H9 (cell line): ENCODE data around the gene LHFPL6. TPM values are rescaled to one million over a fixed set of nuclear protein-coding genes. Genes with fewer than 3 reads are reported as not detected.

Experiments used
- DNase-seq: peaks from one replicate; pipeline ENCODE4 v3.0.0-alpha.2; 2017
- H2AFZ ChIP-seq: one replicate; pipeline ENCODE4 v1.6.1; 2013; ENCODE audit warnings: mild to moderate bottlenecking, low read length, control low read depth, moderate library complexity
- H2AK5ac ChIP-seq: 2 replicates; pipeline ENCODE4 v1.6.1; 2013; ENCODE audit warnings: low read length, control low read depth, mixed read lengths; ENCODE audit not compliant: insufficient read length
- H2BK120ac ChIP-seq: one replicate; pipeline ENCODE4 v1.6.1; 2013; ENCODE audit warnings: low read depth, mild to moderate bottlenecking, low read length, control low read depth, inconsistent platforms; ENCODE audit not compliant: poor library complexity, severe bottlenecking
- H2BK12ac ChIP-seq: 2 replicates; pipeline ENCODE4 v1.6.1; 2013; ENCODE audit warnings: low read length, control low read depth, mixed read lengths, low read depth; ENCODE audit not compliant: insufficient read length
- H2BK15ac ChIP-seq: 2 replicates; pipeline ENCODE4 v1.6.1; 2013; ENCODE audit warnings: low read depth, low read length, control low read depth
- H2BK20ac ChIP-seq: one replicate; pipeline ENCODE4 v1.6.1; 2013; ENCODE audit warnings: low read depth, mild to moderate bottlenecking, low read length, control low read depth, inconsistent platforms; ENCODE audit not compliant: poor library complexity, severe bottlenecking
- H2BK5ac ChIP-seq: 2 replicates; pipeline ENCODE4 v1.6.1; 2013; ENCODE audit warnings: low read length, control low read depth, mixed read lengths; ENCODE audit not compliant: insufficient read length
- H3K14ac ChIP-seq: 2 replicates; pipeline ENCODE4 v1.6.1; 2013; ENCODE audit warnings: low read length, control low read depth; ENCODE audit not compliant: insufficient read depth
- H3K18ac ChIP-seq: 2 replicates; pipeline ENCODE4 v1.6.1; 2013; ENCODE audit warnings: low read depth, mild to moderate bottlenecking, mixed read lengths, low read length, control low read depth; ENCODE audit not compliant: insufficient read length
- H3K23ac ChIP-seq: 2 replicates; pipeline ENCODE4 v1.6.1; 2013; ENCODE audit warnings: low read length, control low read depth, mixed read lengths, low read depth; ENCODE audit not compliant: insufficient read length
- H3K23me2 ChIP-seq: 2 replicates; pipeline ENCODE4 v1.6.1; 2013; ENCODE audit warnings: low read depth, mild to moderate bottlenecking, mixed read lengths, low read length, control low read depth; ENCODE audit not compliant: insufficient read length, poor library complexity, severe bottlenecking
- H3K27ac ChIP-seq: 2 replicates; pipeline ENCODE4 v1.5.1; 2013; ENCODE audit warnings: low read length, control low read depth, mixed read lengths, low read depth; ENCODE audit not compliant: insufficient read length
- H3K27me3 ChIP-seq: 2 replicates; pipeline ENCODE4 v1.6.1; 2013; ENCODE audit warnings: low read length, control low read depth, inconsistent platforms; ENCODE audit not compliant: insufficient read depth
- H3K4ac ChIP-seq: 2 replicates; pipeline ENCODE4 v1.6.1; 2013; ENCODE audit warnings: low read depth, mild to moderate bottlenecking, control low read depth, inconsistent platforms, low read length, moderate library complexity
- H3K4me1 ChIP-seq: 2 replicates; pipeline ENCODE4 v1.6.1; 2013; ENCODE audit warnings: low read length, control low read depth, inconsistent platforms; ENCODE audit not compliant: insufficient read depth
- H3K4me2 ChIP-seq: 2 replicates; pipeline ENCODE4 v1.6.1; 2013; ENCODE audit warnings: low read length, control low read depth, mixed read lengths; ENCODE audit not compliant: insufficient read length, insufficient read depth
- H3K56ac ChIP-seq: 2 replicates; pipeline ENCODE4 v1.6.1; 2013; ENCODE audit warnings: low read depth, mild to moderate bottlenecking, mixed read lengths, low read length, control low read depth; ENCODE audit not compliant: insufficient read length
- H3K79me1 ChIP-seq: 2 replicates; pipeline ENCODE4 v1.6.1; 2013; ENCODE audit warnings: low read depth, mild to moderate bottlenecking, moderate library complexity, low read length, control low read depth, inconsistent platforms; ENCODE audit not compliant: insufficient read depth, poor library complexity, severe bottlenecking
- H3K79me2 ChIP-seq: 2 replicates; pipeline ENCODE4 v1.6.1; 2013; ENCODE audit warnings: low read length, control low read depth, inconsistent platforms; ENCODE audit not compliant: insufficient read depth
- H3K9ac ChIP-seq: 2 replicates; pipeline ENCODE4 v1.6.1; 2013; ENCODE audit warnings: low read length, control low read depth, mixed read lengths; ENCODE audit not compliant: insufficient read length; ENCODE audit errors: extremely low read depth
- H3K9me3 ChIP-seq: one replicate; pipeline ENCODE4 v1.6.1; 2013; ENCODE audit warnings: low read depth, low read length, inconsistent platforms; ENCODE audit not compliant: control insufficient read depth
- H3T11ph ChIP-seq: one replicate; pipeline ENCODE4 v1.6.1; 2013; ENCODE audit warnings: mild to moderate bottlenecking, low read length, control low read depth, inconsistent platforms
- H4K20me1 ChIP-seq: one replicate; pipeline ENCODE4 v1.6.1; 2013; ENCODE audit not compliant: control insufficient read depth, insufficient read length, insufficient read depth
- H4K5ac ChIP-seq: 2 replicates; pipeline ENCODE4 v1.6.1; 2013; ENCODE audit warnings: low read depth, mild to moderate bottlenecking, mixed read lengths, low read length, control low read depth; ENCODE audit not compliant: insufficient read length
- H4K8ac ChIP-seq: replicated peaks from 2 replicates; pipeline ENCODE4 v1.6.1; 2013; ENCODE audit warnings: low read length, control low read depth, mixed read lengths, low read depth; ENCODE audit not compliant: insufficient read length
- H4K91ac ChIP-seq: 2 replicates; pipeline ENCODE4 v1.6.1; 2013; ENCODE audit warnings: low read depth, mild to moderate bottlenecking, moderate library complexity, mixed read lengths, low read length, control low read depth; ENCODE audit not compliant: insufficient read length
- H3K27ac Mint-ChIP-seq, 3 experiments: 2 replicates in 2 of 3; 3 replicates in 1 of 3; pipeline ENCODE4 v1.8.0; 2020 to 2021; ENCODE audit warnings: mixed read lengths in 3 of 3, mild to moderate bottlenecking in 1 of 3, moderate library complexity in 1 of 3
- H3K27me3 Mint-ChIP-seq: 2 replicates; pipeline ENCODE4 v1.8.0; 2021; ENCODE audit warnings: low read depth, mild to moderate bottlenecking, moderate library complexity, mixed read lengths
- H3K36me3 Mint-ChIP-seq, 3 experiments: 2 replicates in 2 of 3; 3 replicates in 1 of 3; pipeline ENCODE4 v1.8.0; 2020 to 2021; ENCODE audit warnings: low read depth in 3 of 3, mixed read lengths in 3 of 3; ENCODE audit not compliant: insufficient read depth in 1 of 3
- H3K4me1 Mint-ChIP-seq, 2 experiments: 2 replicates each; pipeline ENCODE4 v1.8.0; 2020; ENCODE audit warnings: mixed read lengths in 2 of 2
- H3K4me3 Mint-ChIP-seq, 2 experiments: 2 replicates in 1 of 2; 3 replicates in 1 of 2; pipeline ENCODE4 v1.8.0; 2020 to 2021; ENCODE audit warnings: mild to moderate bottlenecking in 2 of 2, mixed read lengths in 2 of 2, moderate library complexity in 1 of 2
- H3K9me3 Mint-ChIP-seq, 2 experiments: 2 replicates in 1 of 2; 3 replicates in 1 of 2; pipeline ENCODE4 v1.8.0; 2020; ENCODE audit warnings: mild to moderate bottlenecking in 2 of 2, mixed read lengths in 2 of 2, moderate library complexity in 1 of 2
- WGBS: extraction: QIAGEN DNeasy Blood & Tissue Kit; methylation state at CpG from one replicate; pipeline ENCODE4 v1.1.7; 2013; ENCODE audit warnings: missing lambda C conversion rate, low lambda C conversion rate, mixed read lengths; ENCODE audit not compliant: insufficient read length; ENCODE audit errors: extremely low coverage; 5-methylcytosine and 5-hydroxymethylcytosine counted together
- total RNA-seq: library from RNA; stranded (reverse); gene quantifications from 2 replicates; pipeline ENCODE4 v1.2.1, GENCODE V29; 2021
- TF ChIP-seq, protein P1 (sequence below): fragments of 200-600 bp; sonication (generic); conservative IDR thresholded peaks from 3 replicates; pipeline ENCODE4 v1.8.0; 2021; ENCODE audit warnings: antibody characterized with exemption, mild to moderate bottlenecking

Gene LHFPL6
- total RNA-seq, 1 experiment from 2014 or later, result 3.5 TPM

DNA sequence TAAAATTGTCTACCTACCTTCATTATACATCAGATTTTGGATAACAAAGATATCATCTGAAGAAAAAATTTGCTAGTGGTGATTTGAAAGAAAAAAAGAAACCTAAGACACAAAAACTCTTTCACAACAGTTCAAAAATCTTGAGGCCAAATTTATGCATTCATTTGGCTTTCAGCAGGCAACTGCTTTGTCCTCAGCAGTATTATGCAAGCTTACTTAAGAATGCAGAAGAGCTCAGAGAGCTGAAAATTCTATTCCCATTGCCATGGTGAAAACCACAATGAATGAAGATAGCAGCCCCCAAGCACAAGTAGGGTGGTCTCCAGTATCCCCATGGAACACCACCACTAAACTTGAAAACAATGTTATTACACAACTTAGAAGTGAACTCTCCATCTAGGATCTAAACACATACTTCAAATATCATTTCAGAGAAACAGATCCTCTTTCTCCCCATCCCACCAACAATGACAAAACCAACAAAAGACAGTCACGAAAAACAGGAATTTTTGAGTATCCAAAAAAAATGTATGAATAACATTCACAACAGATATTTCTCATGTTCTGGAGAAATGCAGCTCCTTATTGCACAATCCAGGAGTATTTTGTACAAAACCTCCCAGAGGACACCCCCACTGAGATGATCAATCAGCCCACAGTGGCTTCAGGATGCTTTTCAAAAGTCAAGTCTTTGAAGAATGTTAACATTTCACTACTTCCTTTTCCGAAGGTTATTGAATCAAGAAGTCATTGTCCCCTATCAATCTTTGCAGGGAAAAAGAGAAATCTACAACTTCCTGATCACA is 192.7 kb downstream of the LHFPL6 start:
- peak overlapping the region in 2 of 3 experiments; percentile 23 to 44; a peak in 4 of 7 replicates for H3K27ac Mint-ChIP-seq
- H3K9me3 Mint-ChIP-seq, result no peaks in the 10 kb centered on the region; a peak in 1 of 5 replicates
- Histone ChIP-seq H3K4ac (no peak overlapping the region), H2BK5ac (no peak overlapping the region), H3K18ac (no peak overlapping the region), H4K8ac (no peak overlapping the region), H3K4me2 (no peak overlapping the region), H3K23me2 (no peaks in the 10 kb centered on the region), H2BK20ac (no peak overlapping the region), H2AK5ac (no peak overlapping the region), H3K79me1 (no peaks in the 10 kb centered on the region), H4K5ac (no peak overlapping the region), H2AFZ (no peak overlapping the region), H4K20me1 (no peaks in the 10 kb centered on the region), H3K14ac (no peak overlapping the region), H3K4me1 (peaks cover 6% of the 10 kb centered on the region; the same call in 1 of the 2 replicates), H3T11ph (no peak overlapping the region), H3K56ac (no peak overlapping the region), H3K9ac (no peak overlapping the region), H3K23ac (no peak overlapping the region), H3K9me3 (no peaks in the 10 kb centered on the region), H3K27me3 (no peaks in the 10 kb centered on the region), H4K91ac (no peak overlapping the region), H3K27ac (no peak overlapping the region), H2BK12ac (no peak overlapping the region), H2BK15ac (no peak overlapping the region), H3K79me2 (no peaks in the 10 kb centered on the region), H2BK120ac (no peak overlapping the region)
- H3K36me3 Mint-ChIP-seq, result no peaks in the 10 kb centered on the region
- H3K27me3 Mint-ChIP-seq, result peaks cover 5% of the 10 kb centered on the region; the same call in 1 of the 2 replicates
- no peak for DNase-seq
- H3K4me1 Mint-ChIP-seq, result peaks cover 43 to 51% of the 10 kb centered on the region in 2 experiments
- no CpG with 5 or more reads among the region's 2 CpGs for WGBS
- 0 out of 5 replicates have a peak overlapping the region, but pooled peaks of 1 of the 2 experiments have one; percentile 1 for H3K4me3 Mint-ChIP-seq
- TF ChIP-seq, protein P1, sequence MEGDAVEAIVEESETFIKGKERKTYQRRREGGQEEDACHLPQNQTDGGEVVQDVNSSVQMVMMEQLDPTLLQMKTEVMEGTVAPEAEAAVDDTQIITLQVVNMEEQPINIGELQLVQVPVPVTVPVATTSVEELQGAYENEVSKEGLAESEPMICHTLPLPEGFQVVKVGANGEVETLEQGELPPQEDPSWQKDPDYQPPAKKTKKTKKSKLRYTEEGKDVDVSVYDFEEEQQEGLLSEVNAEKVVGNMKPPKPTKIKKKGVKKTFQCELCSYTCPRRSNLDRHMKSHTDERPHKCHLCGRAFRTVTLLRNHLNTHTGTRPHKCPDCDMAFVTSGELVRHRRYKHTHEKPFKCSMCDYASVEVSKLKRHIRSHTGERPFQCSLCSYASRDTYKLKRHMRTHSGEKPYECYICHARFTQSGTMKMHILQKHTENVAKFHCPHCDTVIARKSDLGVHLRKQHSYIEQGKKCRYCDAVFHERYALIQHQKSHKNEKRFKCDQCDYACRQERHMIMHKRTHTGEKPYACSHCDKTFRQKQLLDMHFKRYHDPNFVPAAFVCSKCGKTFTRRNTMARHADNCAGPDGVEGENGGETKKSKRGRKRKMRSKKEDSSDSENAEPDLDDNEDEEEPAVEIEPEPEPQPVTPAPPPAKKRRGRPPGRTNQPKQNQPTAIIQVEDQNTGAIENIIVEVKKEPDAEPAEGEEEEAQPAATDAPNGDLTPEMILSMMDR, result no peak
